Lung (tissue), 12 donors: ENCODE results near the gene MARS1. TPM values are rescaled to one million over a fixed set of nuclear protein-coding genes. Genes with fewer than 3 reads are reported as not detected.
A peak's percentile ranks its signal among the peaks of the same experiment; 100 is the strongest.

Source experiments
- ATAC-seq: fragments of 200-7000 bp; cut with Tn5 transposase; one replicate; pipeline ENCODE4 v1.9.1; 2020; ENCODE audit warnings: moderate number of reproducible peaks; ENCODE audit not compliant: insufficient read depth, low FRiP score
- DNase-seq, 3 donors: peaks; one replicate each; pipeline ENCODE4 v3.0.0-alpha.2; 2013 to 2017
- H3K27ac ChIP-seq, 2 donors: one replicate each; pipeline ENCODE4 v1.5.1; 2013; ENCODE audit warnings: mild to moderate bottlenecking in 2 of 2, moderate library complexity in 2 of 2, control low read depth in 1 of 2, inconsistent platforms in 1 of 2, low read depth in 1 of 2, low read length in 1 of 2
- H3K27me3 ChIP-seq, 3 donors: one replicate each; pipeline ENCODE4 v1.5.1; 2013; ENCODE audit warnings: low read length in 2 of 3; ENCODE audit not compliant: control insufficient read depth in 3 of 3, insufficient read depth in 3 of 3
- H3K36me3 ChIP-seq, 4 donors: one replicate each; pipeline ENCODE4 v1.5.1; 2013; ENCODE audit warnings: low read length in 4 of 4, mild to moderate bottlenecking in 1 of 4, moderate library complexity in 1 of 4; ENCODE audit not compliant: control insufficient read depth in 4 of 4, insufficient read depth in 4 of 4
- H3K4me1 ChIP-seq, 5 donors: one replicate each; pipeline ENCODE4 v1.5.1; 2013; ENCODE audit warnings: low read length in 5 of 5, mild to moderate bottlenecking in 2 of 5, moderate library complexity in 1 of 5; ENCODE audit not compliant: control insufficient read depth in 5 of 5, insufficient read depth in 5 of 5
- H3K4me3 ChIP-seq: one replicate; pipeline ENCODE4 v1.5.1; 2013; ENCODE audit warnings: mild to moderate bottlenecking, control low read depth, moderate library complexity
- H3K9ac ChIP-seq, 2 donors: one replicate each; pipeline ENCODE4 v1.5.1; 2013; ENCODE audit warnings: low read length in 2 of 2, control low read depth in 1 of 2; ENCODE audit not compliant: insufficient read depth in 1 of 2
- H3K9me3 ChIP-seq, 4 donors: one replicate each; pipeline ENCODE4 v1.5.1; 2013; ENCODE audit warnings: low read length in 3 of 4, mild to moderate bottlenecking in 1 of 4, moderate library complexity in 1 of 4; ENCODE audit not compliant: control insufficient read depth in 4 of 4, insufficient read depth in 3 of 4
- WGBS, 2 donors: extraction: QIAGEN DNeasy Blood & Tissue Kit; methylation state at CpG; one replicate each; pipeline ENCODE4 v1.1.7; 2013; 5-methylcytosine and 5-hydroxymethylcytosine counted together
- polyA plus RNA-seq, 2 donors: library from polyadenylated mRNA; stranded (reverse); fragments of 200-250 nt; gene quantifications; one replicate each; pipeline ENCODE4 v1.2.1, GENCODE V29; 2013
- total RNA-seq, 2 donors: library from RNA; depleted of rRNA in 1 of 2; stranded (reverse); fragments of >200 nt in 1 of 2; gene quantifications; one replicate each; pipeline ENCODE4 v1.2.1, GENCODE V29; 2014 to 2021
- TF ChIP-seq, protein P1 (sequence below): IDR thresholded peaks from 2 replicates; pipeline ENCODE4 v1.5.1; 2012; ENCODE audit warnings: mild to moderate bottlenecking; ENCODE audit errors: control extremely low read depth, extremely low read depth
- donor health status: control.
- donor health status: control.
- donor health status: Bipolar disorder and iron deficiency.
- donor health status: healthy.
- donor health status: DM: yes; HTN: yes; CAD: no.

Gene MARS1
- total and polyA plus RNA-seq, 4 donors = 55.9 to 213 (median 125) TPM

DNA sequence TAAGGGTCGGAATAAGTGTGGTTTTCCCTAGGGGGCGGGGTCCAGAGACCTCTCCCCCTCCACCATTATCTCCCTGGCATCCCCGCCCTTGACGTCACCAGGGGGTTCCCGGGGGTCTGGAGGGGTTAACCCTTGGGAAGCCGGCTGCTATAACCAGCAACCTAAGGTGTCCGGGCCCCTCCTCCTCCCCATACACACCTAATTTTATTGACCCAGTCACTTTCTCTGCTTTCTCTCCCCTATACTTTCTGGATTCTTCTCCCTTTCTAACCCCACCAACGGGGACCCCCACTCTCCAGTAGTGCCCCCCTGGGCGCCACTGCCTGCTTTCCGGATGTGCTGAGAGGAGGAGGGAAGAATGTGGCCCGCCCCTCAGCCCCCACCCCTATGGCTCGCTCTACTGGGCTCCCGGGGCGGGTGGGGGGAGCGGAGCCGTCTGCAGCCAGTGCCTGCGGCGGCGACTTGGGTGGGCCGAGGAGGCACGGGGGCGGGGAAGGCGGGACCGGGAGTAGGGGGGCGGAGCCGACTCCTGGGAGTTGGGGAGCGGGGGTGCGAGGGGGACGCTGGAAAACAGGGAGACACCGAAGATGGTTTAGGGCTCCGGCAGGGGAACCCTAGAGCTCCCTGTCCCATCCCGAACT lies 26.5 kb upstream of the MARS1 start:
- no peak overlapping the region for H3K27ac ChIP-seq
- 1% methylated on average over 25 to 32 of the region's 32 CpGs for WGBS, 2 donors
- peaks cover 0 to 20% (median 6%) of the 10 kb centered on the region in 4 donors for H3K36me3 ChIP-seq
- H3K27me3 ChIP-seq = peaks cover 0 to 10% (median 0%) of the 10 kb centered on the region in 3 donors
- TF ChIP-seq, protein P1, sequence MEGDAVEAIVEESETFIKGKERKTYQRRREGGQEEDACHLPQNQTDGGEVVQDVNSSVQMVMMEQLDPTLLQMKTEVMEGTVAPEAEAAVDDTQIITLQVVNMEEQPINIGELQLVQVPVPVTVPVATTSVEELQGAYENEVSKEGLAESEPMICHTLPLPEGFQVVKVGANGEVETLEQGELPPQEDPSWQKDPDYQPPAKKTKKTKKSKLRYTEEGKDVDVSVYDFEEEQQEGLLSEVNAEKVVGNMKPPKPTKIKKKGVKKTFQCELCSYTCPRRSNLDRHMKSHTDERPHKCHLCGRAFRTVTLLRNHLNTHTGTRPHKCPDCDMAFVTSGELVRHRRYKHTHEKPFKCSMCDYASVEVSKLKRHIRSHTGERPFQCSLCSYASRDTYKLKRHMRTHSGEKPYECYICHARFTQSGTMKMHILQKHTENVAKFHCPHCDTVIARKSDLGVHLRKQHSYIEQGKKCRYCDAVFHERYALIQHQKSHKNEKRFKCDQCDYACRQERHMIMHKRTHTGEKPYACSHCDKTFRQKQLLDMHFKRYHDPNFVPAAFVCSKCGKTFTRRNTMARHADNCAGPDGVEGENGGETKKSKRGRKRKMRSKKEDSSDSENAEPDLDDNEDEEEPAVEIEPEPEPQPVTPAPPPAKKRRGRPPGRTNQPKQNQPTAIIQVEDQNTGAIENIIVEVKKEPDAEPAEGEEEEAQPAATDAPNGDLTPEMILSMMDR = no peak
- H3K4me3 ChIP-seq = peak overlapping the region; percentile 48
- no peak for ATAC-seq
- peak overlapping the region in 1 of 2 donors; percentile 94 for H3K9ac ChIP-seq
- no peaks in the 10 kb centered on the region for H3K9me3 ChIP-seq
- DNase-seq = peak; percentile 95 to 96 (median 95)
- peaks cover 0 to 15% (median 6%) of the 10 kb centered on the region in 5 donors for H3K4me1 ChIP-seq

DNA sequence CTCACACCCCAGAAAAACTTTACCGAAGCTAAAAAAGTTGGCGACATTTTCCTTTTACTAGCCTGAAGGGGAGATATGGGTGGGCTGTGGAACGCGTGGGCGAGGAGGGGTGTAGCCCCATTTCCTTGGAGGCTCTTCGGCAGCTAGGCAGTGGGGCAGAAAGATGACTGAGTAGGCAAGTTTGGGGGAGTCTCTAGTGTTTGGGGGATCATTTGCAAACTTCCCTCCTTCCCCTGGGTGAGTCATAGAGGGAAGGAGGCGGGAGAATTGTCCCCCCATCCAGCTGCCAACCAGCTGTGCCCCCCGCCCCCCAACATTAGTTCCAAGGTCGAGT lies 26.0 kb upstream of the MARS1 start:
- 0 to 1% methylated on average over 7 to 9 of the region's 9 CpGs for WGBS, 2 donors

DNA sequence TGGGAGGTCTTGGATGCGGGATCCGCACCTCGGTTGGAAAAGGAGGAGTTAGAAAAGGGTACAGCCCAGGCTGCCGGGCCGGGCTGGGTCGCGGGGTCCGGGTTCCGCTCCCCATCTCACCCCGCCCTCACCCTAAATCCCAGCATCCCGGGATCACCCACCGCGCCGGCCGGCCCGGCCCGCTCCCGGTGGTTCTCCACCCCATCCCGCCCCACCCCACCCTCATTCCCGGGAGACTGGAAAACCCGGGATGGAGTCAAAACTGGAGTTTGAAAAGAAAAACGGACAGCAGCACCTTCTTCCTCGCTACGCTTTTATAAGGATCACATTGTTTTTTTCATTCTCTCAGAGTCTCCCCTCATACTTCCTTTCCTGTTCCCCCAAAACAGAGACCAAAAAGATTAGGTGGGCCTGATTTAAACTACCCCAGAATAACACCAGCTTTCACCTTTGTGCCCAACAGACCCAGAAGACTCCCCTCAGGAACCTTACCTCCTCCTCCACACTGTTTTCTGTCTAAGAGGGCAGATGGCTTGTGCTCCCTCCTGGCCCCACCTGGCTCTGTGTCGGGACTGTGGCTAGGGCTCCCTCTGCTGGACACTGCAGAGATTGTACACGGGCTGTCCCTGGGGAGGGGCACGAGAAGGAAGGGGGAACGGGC lies 25.5 kb upstream of the MARS1 start:
- Histone ChIP-seq H3K27me3 (peaks cover 0 to 10% (median 0%) of the 10 kb centered on the region in 3 donors), H3K36me3 (peaks cover 0 to 21% (median 10%) of the 10 kb centered on the region in 4 donors), H3K4me1 (peaks cover 0 to 15% (median 6%) of the 10 kb centered on the region in 5 donors), H3K27ac (no peak overlapping the region), H3K4me3 (peak overlapping the region; percentile 48), H3K9ac (peak overlapping the region in 1 of 2 donors; percentile 81), H3K9me3 (no peaks in the 10 kb centered on the region)
- TF ChIP-seq, protein P1 = peak; percentile 77
- ATAC-seq = peak; percentile 78
- DNase-seq = peak; percentile 93 to 95 (median 93)
- WGBS, 2 donors = 0% methylated on average over 28 of the region's 28 CpGs

More for the DNA sequence above, 26.0 kb upstream of the MARS1 start:
- TF ChIP-seq, protein P1 = no peak
- DNase-seq (peak in 1 of 3 donors; percentile 85), ATAC-seq (no peak)
- Histone ChIP-seq H3K27ac (no peak overlapping the region), H3K4me3 (peak overlapping the region; percentile 48), H3K9me3 (no peaks in the 10 kb centered on the region), H3K27me3 (peaks cover 0 to 10% (median 0%) of the 10 kb centered on the region in 3 donors), H3K9ac (peak overlapping the region in 1 of 2 donors; percentile 94), H3K36me3 (peaks cover 0 to 20% (median 8%) of the 10 kb centered on the region in 4 donors), H3K4me1 (peaks cover 0 to 15% (median 6%) of the 10 kb centered on the region in 5 donors)
